ENCODE results near the gene AUTS2.

Gene AUTS2

DNA sequence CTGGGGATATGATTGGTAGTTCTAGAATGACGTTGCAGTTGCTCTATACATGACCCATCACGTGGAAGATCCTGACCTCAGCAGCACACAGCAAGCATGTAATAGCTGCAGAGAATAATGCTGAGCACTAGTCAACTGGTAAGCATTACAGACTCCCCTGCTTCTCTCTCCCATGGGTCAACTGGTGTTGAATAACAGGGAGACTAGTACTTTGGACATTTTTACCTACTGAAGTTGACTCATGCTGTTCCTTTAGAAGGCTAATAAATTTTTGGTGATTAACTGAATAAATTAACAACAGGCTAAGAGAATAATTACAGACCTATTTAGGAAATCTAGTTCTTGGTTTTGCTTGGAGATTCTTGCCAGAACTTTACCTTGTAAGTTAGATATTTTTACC lies 234.1 kb downstream of the AUTS2 start:
- FAIRE-seq (no peak), DNase-seq (ENCODE audit: insufficient read length, low spot score) (no peak)
- TF ChIP-seq POLR2A (IDR thresholded peaks at IDR 0.05; ENCODE audit: low read depth, low read length) (no peak), POU2F2 (IDR thresholded peaks at IDR 0.05; ENCODE audit: low read depth, low read length) (no peak), PAX5 (IDR thresholded peaks at IDR 0.05; ENCODE audit: insufficient read depth, low read length, severe bottlenecking) (no peak), SPI1 (IDR thresholded peaks at IDR 0.05; ENCODE audit: low read depth, low read length) (no peak), TAF1 (IDR thresholded peaks at IDR 0.05; ENCODE audit: low read depth, low read length) (no peak), POLR2AphosphoS5 (IDR thresholded peaks at IDR 0.05; ENCODE audit: low read depth, low read length) (no peak)

DNA sequence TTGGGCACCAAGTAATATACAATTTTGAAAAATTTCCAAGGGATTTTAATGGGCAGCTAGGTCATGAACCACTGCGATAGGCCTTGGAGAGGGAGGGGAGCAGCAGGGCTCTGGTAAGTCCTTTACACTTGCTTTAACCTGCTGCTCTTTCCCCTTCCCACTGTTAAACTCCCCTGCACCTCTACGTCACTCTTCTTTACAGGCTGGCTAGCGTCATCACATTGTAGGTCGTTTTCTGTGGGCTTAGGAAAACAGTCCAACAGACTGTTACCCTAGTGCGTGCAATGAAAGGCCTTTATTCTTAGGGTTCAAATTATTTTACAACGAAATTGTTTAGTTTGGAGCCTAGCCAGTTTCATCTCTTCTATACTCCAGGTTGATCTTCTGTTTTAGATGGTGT lies 235.7 kb downstream of the AUTS2 start:
- TF ChIP-seq POLR2A (IDR thresholded peaks at IDR 0.05; ENCODE audit: low read depth, low read length) (no peak), POLR2AphosphoS5 (IDR thresholded peaks at IDR 0.05; ENCODE audit: low read depth, low read length) (no peak), PAX5 (IDR thresholded peaks at IDR 0.05; ENCODE audit: insufficient read depth, low read length, severe bottlenecking) (no peak), SPI1 (IDR thresholded peaks at IDR 0.05; ENCODE audit: low read depth, low read length) (no peak), TAF1 (IDR thresholded peaks at IDR 0.05; ENCODE audit: low read depth, low read length) (no peak), POU2F2 (IDR thresholded peaks at IDR 0.05; ENCODE audit: low read depth, low read length) (no peak)
- DNase-seq (ENCODE audit: insufficient read length, low spot score), result no peak
- FAIRE-seq, result no peak

DNA sequence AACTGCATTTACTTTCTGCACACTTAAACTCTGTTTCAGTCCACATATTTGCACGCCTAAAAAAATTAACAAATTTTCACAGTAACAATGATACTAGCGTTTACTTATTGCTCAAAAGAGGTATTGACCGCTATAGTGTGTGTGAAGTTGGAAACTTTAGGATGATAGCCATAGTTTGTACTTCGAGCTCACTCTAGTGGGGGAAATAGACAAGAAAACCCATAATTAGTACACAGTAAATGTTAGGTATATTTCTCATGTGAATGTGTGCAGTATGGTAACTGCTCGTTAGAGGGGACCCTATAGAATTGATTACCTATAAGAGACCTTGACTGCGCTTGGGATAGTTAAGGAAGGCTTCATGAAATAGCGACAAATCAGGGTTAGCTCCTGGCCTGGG lies 238.4 kb downstream of the AUTS2 start:
- DNase-seq (ENCODE audit: insufficient read length, low spot score), result no peak
- TF ChIP-seq POLR2A (IDR thresholded peaks at IDR 0.05; ENCODE audit: low read depth, low read length) (no peak), SPI1 (IDR thresholded peaks at IDR 0.05; ENCODE audit: low read depth, low read length) (no peak), TAF1 (IDR thresholded peaks at IDR 0.05; ENCODE audit: low read depth, low read length) (no peak), POLR2AphosphoS5 (IDR thresholded peaks at IDR 0.05; ENCODE audit: low read depth, low read length) (no peak), POU2F2 (IDR thresholded peaks at IDR 0.05; ENCODE audit: low read depth, low read length) (no peak), PAX5 (IDR thresholded peaks at IDR 0.05; ENCODE audit: insufficient read depth, low read length, severe bottlenecking) (no peak)
- no peak for FAIRE-seq

DNA sequence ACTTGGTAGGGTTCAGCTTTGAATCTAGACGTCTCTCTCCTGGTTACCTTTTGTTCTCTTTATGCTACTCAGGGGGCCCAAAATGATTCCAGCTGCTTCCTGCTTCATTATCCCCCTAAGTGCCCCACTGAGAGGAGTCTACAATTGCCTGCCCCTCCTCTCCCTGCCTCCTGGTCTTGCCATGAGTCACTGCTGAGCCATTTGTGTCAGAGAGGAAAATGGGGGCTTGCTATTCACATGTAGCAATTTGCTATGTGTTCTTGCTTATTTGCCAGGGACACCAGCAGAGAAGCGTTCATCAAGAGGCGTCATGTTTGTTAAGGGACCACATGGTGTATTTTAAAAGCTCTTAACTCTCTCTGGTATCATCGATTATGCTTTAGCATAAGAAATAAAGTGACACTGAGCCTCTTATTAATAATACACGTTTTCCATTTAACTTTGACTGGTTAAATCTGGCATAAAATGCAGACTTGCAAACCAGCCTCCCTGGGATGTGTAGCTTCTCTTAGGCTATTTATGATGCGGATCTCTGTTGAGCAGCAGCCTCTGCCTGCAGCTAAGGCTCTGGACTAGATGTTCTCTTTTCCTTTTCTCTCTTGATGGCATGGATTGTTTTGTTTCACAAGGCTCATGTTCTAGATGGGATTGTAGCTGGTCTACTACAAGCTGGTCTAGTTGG lies 239.3 kb downstream of the AUTS2 start:
- TF ChIP-seq POLR2A (IDR thresholded peaks at IDR 0.05; ENCODE audit: low read depth, low read length) (no peak), POLR2AphosphoS5 (IDR thresholded peaks at IDR 0.05; ENCODE audit: low read depth, low read length) (no peak), PAX5 (IDR thresholded peaks at IDR 0.05; ENCODE audit: insufficient read depth, low read length, severe bottlenecking) (no peak), POU2F2 (IDR thresholded peaks at IDR 0.05; ENCODE audit: low read depth, low read length) (no peak), TAF1 (IDR thresholded peaks at IDR 0.05; ENCODE audit: low read depth, low read length) (no peak), SPI1 (IDR thresholded peaks at IDR 0.05; ENCODE audit: low read depth, low read length) (no peak)
- FAIRE-seq (no peak), DNase-seq (ENCODE audit: insufficient read length, low spot score) (no peak)

DNA sequence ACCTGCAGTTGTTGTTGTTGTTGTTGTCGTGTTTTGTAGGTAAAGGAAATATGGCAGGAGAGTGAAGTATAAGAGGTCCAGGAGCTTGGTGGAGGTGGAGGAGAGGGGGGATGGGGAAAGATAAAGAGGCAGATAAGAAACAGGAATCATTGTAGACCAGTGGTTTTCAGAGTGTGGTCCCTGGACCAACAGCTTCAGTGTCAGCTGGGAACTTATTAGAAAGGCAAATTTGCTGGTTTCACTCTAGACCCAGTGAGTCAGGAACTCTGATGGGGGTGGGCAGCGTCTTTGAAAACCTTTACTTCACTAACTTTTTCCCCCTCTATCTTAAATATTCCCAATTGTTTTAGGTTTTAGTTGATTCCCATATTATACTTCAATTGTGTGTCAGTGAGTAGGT lies 241.5 kb downstream of the AUTS2 start:
- FAIRE-seq (no peak), DNase-seq (ENCODE audit: insufficient read length, low spot score) (no peak)
- TF ChIP-seq POLR2A (IDR thresholded peaks at IDR 0.05; ENCODE audit: low read depth, low read length) (no peak), POU2F2 (IDR thresholded peaks at IDR 0.05; ENCODE audit: low read depth, low read length) (peak; percentile 83; the same call in 1 of the 2 replicates), SPI1 (IDR thresholded peaks at IDR 0.05; ENCODE audit: low read depth, low read length) (no peak), POLR2AphosphoS5 (IDR thresholded peaks at IDR 0.05; ENCODE audit: low read depth, low read length) (no peak), PAX5 (IDR thresholded peaks at IDR 0.05; ENCODE audit: insufficient read depth, low read length, severe bottlenecking) (no peak)

DNA sequence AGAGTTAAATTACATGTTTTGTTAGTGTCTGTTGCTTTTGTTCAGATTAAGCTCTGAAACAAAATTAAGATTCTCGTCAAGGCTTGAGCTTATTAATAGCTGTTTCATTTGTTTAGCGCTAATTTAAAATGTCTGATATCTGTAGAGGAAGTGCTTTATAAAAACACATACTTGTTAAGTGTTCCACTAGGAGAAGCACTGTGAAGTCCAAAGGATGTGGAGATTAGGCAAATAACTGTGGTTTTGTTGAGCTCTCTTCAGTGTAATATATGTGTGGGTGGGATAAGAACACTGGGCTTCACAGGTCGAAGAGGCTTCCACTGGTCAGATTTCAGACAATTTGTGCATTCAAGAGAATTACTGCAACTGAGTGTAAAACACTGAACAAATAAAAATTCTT lies 242.0 kb downstream of the AUTS2 start:
- TF ChIP-seq POLR2A (IDR thresholded peaks at IDR 0.05; ENCODE audit: low read depth, low read length), result no peak
- TF ChIP-seq SPI1 (IDR thresholded peaks at IDR 0.05; ENCODE audit: low read depth, low read length), result peak; percentile 46
- TF ChIP-seq POU2F2 (IDR thresholded peaks at IDR 0.05; ENCODE audit: low read depth, low read length), result peak; percentile 40; the same call in 1 of the 2 replicates
- TF ChIP-seq PAX5 (IDR thresholded peaks at IDR 0.05; ENCODE audit: insufficient read depth, low read length, severe bottlenecking), result no peak
- TF ChIP-seq POLR2AphosphoS5 (IDR thresholded peaks at IDR 0.05; ENCODE audit: low read depth, low read length), result no peak
- no peak for TF ChIP-seq TAF1 (IDR thresholded peaks at IDR 0.05; ENCODE audit: low read depth, low read length)
- DNase-seq (ENCODE audit: insufficient read length, low spot score) (no peak), FAIRE-seq (peak; percentile 87)

DNA sequence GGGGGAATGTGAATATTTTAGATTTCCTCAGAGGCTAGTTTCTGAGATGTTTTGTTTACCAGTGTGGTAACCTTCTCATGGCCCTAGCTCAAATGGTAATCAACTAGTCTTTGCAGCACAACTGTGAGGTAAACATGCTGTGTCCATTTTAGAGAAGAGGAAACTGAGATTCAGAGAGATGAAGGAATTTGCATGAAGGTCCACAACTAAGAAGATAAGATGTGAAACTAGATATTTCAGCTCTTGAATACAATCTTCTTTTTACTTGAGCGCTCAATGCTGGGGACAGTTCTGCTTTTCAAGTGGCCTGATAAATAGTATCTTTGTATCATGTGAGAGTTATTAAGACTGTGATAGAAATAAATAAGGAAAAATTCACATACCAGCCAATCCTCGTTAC lies 245.4 kb downstream of the AUTS2 start:
- FAIRE-seq (peak; percentile 55), DNase-seq (ENCODE audit: insufficient read length, low spot score) (no peak)
- no peak for TF ChIP-seq POLR2AphosphoS5 (IDR thresholded peaks at IDR 0.05; ENCODE audit: low read depth, low read length)
- no peak for TF ChIP-seq PAX5 (IDR thresholded peaks at IDR 0.05; ENCODE audit: insufficient read depth, low read length, severe bottlenecking)
- no peak for TF ChIP-seq POLR2A (IDR thresholded peaks at IDR 0.05; ENCODE audit: low read depth, low read length)
- peak; percentile 88 for TF ChIP-seq SPI1 (IDR thresholded peaks at IDR 0.05; ENCODE audit: low read depth, low read length)
- peak; percentile 65; the same call in 1 of the 2 replicates for TF ChIP-seq POU2F2 (IDR thresholded peaks at IDR 0.05; ENCODE audit: low read depth, low read length)
- TF ChIP-seq TAF1 (IDR thresholded peaks at IDR 0.05; ENCODE audit: low read depth, low read length), result no peak

DNA sequence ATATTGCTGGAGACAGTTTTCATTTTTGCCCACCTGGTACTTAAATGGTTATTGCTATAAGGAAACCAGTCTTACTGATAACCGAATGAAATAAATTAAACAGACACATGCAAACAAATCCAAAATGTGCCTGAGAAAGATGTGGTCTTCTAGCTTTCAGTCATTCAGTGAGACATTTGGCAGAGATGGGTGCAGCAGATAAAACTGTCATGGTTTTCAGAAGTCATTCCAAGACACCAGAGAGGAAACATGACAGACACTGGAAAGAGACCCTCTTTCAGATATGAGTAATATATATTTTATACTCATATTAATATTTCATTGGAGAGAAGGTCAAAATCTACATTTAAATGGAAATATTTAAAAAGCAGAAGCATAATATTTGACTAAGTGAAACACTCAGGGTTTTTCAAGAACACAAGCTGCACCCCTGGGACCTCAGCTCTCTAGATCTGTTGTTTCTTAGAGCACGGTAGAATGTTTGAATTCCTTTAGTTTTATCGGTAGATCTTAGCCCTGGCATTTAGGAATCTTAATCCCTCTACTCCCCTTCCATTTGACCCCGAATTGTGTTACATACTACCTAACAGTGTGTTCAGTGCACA lies 246.1 kb downstream of the AUTS2 start:
- peak; percentile 68 for FAIRE-seq
- TF ChIP-seq PAX5 (IDR thresholded peaks at IDR 0.05; ENCODE audit: insufficient read depth, low read length, severe bottlenecking), result no peak
- peak; percentile 23; the same call in 1 of the 2 replicates for TF ChIP-seq SPI1 (IDR thresholded peaks at IDR 0.05; ENCODE audit: low read depth, low read length)
- DNase-seq (ENCODE audit: insufficient read length, low spot score), result no peak

DNA sequence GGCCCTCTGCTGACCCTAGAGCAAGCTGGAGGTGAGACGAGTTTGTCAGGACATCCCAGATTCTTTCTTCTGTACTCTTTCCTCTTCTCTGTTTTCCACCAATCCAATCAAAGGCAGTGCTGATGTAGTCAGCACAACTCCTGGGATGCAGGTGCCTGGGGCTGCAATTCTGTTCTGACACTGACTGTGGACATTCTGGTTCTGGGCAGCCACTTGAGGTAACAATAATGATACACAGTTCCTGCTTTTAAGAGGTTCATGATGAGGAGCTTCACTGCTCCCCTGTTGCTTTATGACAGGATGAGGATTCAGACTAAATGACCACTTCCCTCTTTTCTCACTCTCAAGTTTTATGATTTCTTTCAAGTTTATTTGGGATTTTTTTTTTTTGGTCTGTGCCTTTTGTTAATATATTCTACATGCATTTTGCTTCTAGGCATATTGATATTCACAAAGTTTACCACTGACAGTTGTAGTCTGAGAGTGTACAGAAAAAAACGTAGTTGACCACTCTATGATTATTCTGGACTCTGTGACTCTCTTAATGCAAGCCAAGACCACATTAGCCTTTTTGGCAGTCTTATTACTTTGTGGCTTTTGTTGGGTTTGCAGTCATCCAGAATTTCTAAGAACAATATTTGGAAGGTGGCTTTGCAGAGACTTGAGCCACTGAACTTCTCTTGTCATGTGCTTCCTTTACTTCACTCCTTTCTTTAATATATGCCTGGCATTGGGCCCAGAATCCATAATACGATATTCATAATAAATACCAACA lies 247.6 kb downstream of the AUTS2 start:
- FAIRE-seq, result peak; percentile 75
- no peak for DNase-seq (ENCODE audit: insufficient read length, low spot score)
- TF ChIP-seq PAX5 (IDR thresholded peaks at IDR 0.05; ENCODE audit: insufficient read depth, low read length, severe bottlenecking), result no peak
- no peak for TF ChIP-seq POLR2AphosphoS5 (IDR thresholded peaks at IDR 0.05; ENCODE audit: low read depth, low read length)
- peak; percentile 92 for TF ChIP-seq SPI1 (IDR thresholded peaks at IDR 0.05; ENCODE audit: low read depth, low read length)
- no peak for TF ChIP-seq TAF1 (IDR thresholded peaks at IDR 0.05; ENCODE audit: low read depth, low read length)
- TF ChIP-seq POLR2A (IDR thresholded peaks at IDR 0.05; ENCODE audit: low read depth, low read length), result no peak
- no peak for TF ChIP-seq POU2F2 (IDR thresholded peaks at IDR 0.05; ENCODE audit: low read depth, low read length)

Measured in GM12891 (cell line).